Neural cell (in vitro differentiated cells): Measurements from ENCODE around the gene CMBL. TPM values are rescaled to one million over a fixed set of nuclear protein-coding genes. Genes with fewer than 3 reads are reported as not detected.

Source experiments
- H2AFZ ChIP-seq: fragments of 200-600, 300-800 bp; sonication (generic), shearing (Covaris generic); 2 replicates; pipeline ENCODE4 v1.6.0; 2014; ENCODE audit warnings: low read depth, mild to moderate bottlenecking, antibody characterized with exemption, low read length, moderate library complexity
- H3F3A ChIP-seq: fragments of 200-600 bp; shearing (Covaris generic); 2 replicates; pipeline ENCODE4 v1.6.1; 2016; ENCODE audit warnings: mild to moderate bottlenecking, moderate library complexity, mixed read lengths, antibody characterized with exemption, low read length; ENCODE audit not compliant: insufficient read depth, poor library complexity, severe bottlenecking
- H3K27ac ChIP-seq: fragments of 200-600, 300-800 bp; sonication (generic), shearing (Covaris generic); 2 replicates; pipeline ENCODE4 v1.5.1; 2014; ENCODE audit warnings: mild to moderate bottlenecking, low read length, moderate library complexity
- H3K27me3 ChIP-seq: fragments of 300-800, 200-600 bp; sonication (generic), shearing (Covaris generic); 2 replicates; pipeline ENCODE4 v1.6.0; 2014; ENCODE audit warnings: mild to moderate bottlenecking, low read depth, low read length, moderate library complexity; ENCODE audit not compliant: insufficient read depth
- H3K36me3 ChIP-seq: fragments of 300-800, 200-600 bp; sonication (generic), shearing (Covaris generic); 2 replicates; pipeline ENCODE4 v1.5.1; 2014; ENCODE audit warnings: mild to moderate bottlenecking, antibody characterized with exemption, low read length, moderate library complexity; ENCODE audit not compliant: insufficient read depth
- H3K4me2 ChIP-seq: fragments of 300-800, 200-600 bp; sonication (generic), shearing (Covaris generic); 2 replicates; pipeline ENCODE4 v1.6.0; 2014; ENCODE audit warnings: mild to moderate bottlenecking, low read length
- H3K4me3 ChIP-seq: fragments of 300-800, 200-600 bp; sonication (generic), shearing (Covaris generic); 2 replicates; pipeline ENCODE4 v1.5.1; 2014; ENCODE audit warnings: mild to moderate bottlenecking, low read length, moderate library complexity
- H3K79me2 ChIP-seq: fragments of 200-600 bp; shearing (Covaris generic); replicated peaks from 2 replicates; pipeline ENCODE4 v1.6.0; 2014; ENCODE audit warnings: mild to moderate bottlenecking, low read length, moderate library complexity; ENCODE audit not compliant: insufficient read depth
- H3K9ac ChIP-seq: fragments of 300-800, 200-600 bp; sonication (generic), shearing (Covaris generic); 2 replicates; pipeline ENCODE4 v1.6.1; 2016; ENCODE audit warnings: mild to moderate bottlenecking, low read length, mixed read lengths
- H3K9me2 ChIP-seq: fragments of 200-600 bp; shearing (Covaris generic); 2 replicates; pipeline ENCODE4 v1.6.1; 2016; ENCODE audit warnings: mild to moderate bottlenecking, low read length, mixed read lengths; ENCODE audit not compliant: insufficient read depth
- H3K9me3 ChIP-seq: fragments of 200-600, 300-800 bp; sonication (generic), shearing (Covaris generic); 2 replicates; pipeline ENCODE4 v1.6.1; 2016; ENCODE audit warnings: mild to moderate bottlenecking, mixed run types, low read length, moderate library complexity, mixed read lengths
- H4K20me1 ChIP-seq: fragments of 200-600 bp; shearing (Covaris generic); 2 replicates; pipeline ENCODE4 v1.6.1; 2016; ENCODE audit warnings: mild to moderate bottlenecking, mixed run types; ENCODE audit not compliant: insufficient read depth
- EP300 ChIP-seq: fragments of 450-650 bp; conservative IDR thresholded peaks from 2 replicates; pipeline ENCODE4 v1.6.1; 2014; ENCODE audit warnings: antibody characterized with exemption, mild to moderate bottlenecking, moderate library complexity; ENCODE audit not compliant: poor library complexity, severe bottlenecking
- EZH2 ChIP-seq: fragments of 200-600, 300-800 bp; shearing (Covaris generic), sonication (generic); IDR thresholded peaks from 2 replicates; pipeline ENCODE4 v1.6.1; 2014; ENCODE audit warnings: antibody characterized with exemption, low read length, borderline replicate concordance, mild to moderate bottlenecking; ENCODE audit not compliant: insufficient read depth, poor library complexity, severe bottlenecking
- MXI1 ChIP-seq: fragments of 450-650 bp; conservative IDR thresholded peaks from 2 replicates; pipeline ENCODE4 v1.6.1; 2014; ENCODE audit warnings: antibody characterized with exemption, mild to moderate bottlenecking; ENCODE audit not compliant: poor library complexity, severe bottlenecking
- POLR2AphosphoS5 ChIP-seq: IDR thresholded peaks from 2 replicates; pipeline ENCODE4 v1.6.1; 2012
- RAD21 ChIP-seq: fragments of 450-650 bp; conservative IDR thresholded peaks from 2 replicates; pipeline ENCODE4 v1.6.1; 2014; ENCODE audit warnings: antibody characterized with exemption, mild to moderate bottlenecking, moderate library complexity
- REST ChIP-seq: IDR thresholded peaks from 2 replicates; pipeline ENCODE4 v1.6.1; 2012; ENCODE audit warnings: borderline replicate concordance
- SMC3 ChIP-seq: fragments of 450-650 bp; conservative IDR thresholded peaks from 2 replicates; pipeline ENCODE4 v1.6.1; 2014; ENCODE audit warnings: antibody characterized with exemption, mild to moderate bottlenecking, moderate library complexity; ENCODE audit not compliant: poor library complexity
- TAF1 ChIP-seq: IDR thresholded peaks from 2 replicates; pipeline ENCODE4 v1.6.1; 2012; ENCODE audit warnings: low read depth
- polyA plus RNA-seq: library from polyadenylated mRNA; depleted of rRNA; stranded (reverse); fragments of >200 nt; gene quantifications from 2 replicates; pipeline ENCODE4 v1.2.3, GENCODE V29; 2014
- TF ChIP-seq, protein P1 (sequence below): fragments of 450-650 bp; IDR thresholded peaks from 2 replicates; pipeline ENCODE4 v1.5.1; 2014; ENCODE audit warnings: antibody characterized with exemption, mild to moderate bottlenecking, moderate library complexity; ENCODE audit not compliant: poor library complexity, severe bottlenecking

CMBL gene
- polyA plus RNA-seq, 1 donor from 2014 or later, result 0.58 TPM

DNA sequence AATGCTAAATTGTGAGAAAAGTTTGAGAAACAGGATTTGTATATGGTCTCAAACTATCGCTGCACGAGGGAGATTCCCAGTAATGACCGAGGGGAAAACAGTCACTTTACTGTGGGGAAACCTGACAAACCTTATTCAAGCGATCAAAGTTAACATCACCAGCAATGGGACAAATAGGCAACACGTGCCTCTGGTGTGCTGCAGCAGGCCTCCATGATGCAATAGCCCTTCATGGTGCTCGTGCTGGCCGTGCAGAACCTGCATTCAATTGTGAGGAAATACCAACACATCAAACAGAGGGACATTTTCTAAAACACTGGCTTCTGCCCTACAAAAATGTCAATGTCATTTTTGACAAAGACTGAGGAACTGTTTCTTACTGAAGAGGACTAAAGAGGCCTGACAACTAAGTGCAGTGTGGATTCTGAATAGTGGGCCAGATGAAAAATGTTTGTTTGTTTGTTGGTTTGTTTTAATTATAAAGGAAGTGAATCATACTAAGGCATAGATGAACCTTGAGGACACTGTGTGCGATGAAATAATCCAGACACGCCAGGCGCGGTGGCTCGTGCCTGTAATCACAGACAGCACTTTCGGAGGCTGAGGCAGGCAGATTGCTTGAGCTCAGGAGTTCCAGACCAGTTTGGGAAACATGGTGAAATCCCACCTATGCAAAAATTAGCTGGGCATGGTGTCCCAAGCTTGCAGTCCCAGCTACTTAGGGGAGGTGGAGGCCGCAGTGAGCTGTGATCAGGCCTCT lies 28.2 kb upstream of the CMBL start:
- Histone ChIP-seq H3K79me2 (no peaks in the 10 kb centered on the region), H3K9ac (no peak overlapping the region), H3K27me3 (peaks cover 21% of the 10 kb centered on the region), H3F3A (no peaks in the 10 kb centered on the region), H3K9me3 (no peaks in the 10 kb centered on the region), H3K4me2 (no peak overlapping the region), H2AFZ (no peak overlapping the region), H3K27ac (no peak overlapping the region), H3K9me2 (no peaks in the 10 kb centered on the region), H4K20me1 (no peaks in the 10 kb centered on the region), H3K4me3 (no peak overlapping the region), H3K36me3 (no peaks in the 10 kb centered on the region)
- TF ChIP-seq EP300 (no peak), REST (no peak), TAF1 (no peak), SMC3 (no peak), RAD21 (no peak), EZH2 (no peak), POLR2AphosphoS5 (no peak), MXI1 (no peak)
- TF ChIP-seq, protein P1, sequence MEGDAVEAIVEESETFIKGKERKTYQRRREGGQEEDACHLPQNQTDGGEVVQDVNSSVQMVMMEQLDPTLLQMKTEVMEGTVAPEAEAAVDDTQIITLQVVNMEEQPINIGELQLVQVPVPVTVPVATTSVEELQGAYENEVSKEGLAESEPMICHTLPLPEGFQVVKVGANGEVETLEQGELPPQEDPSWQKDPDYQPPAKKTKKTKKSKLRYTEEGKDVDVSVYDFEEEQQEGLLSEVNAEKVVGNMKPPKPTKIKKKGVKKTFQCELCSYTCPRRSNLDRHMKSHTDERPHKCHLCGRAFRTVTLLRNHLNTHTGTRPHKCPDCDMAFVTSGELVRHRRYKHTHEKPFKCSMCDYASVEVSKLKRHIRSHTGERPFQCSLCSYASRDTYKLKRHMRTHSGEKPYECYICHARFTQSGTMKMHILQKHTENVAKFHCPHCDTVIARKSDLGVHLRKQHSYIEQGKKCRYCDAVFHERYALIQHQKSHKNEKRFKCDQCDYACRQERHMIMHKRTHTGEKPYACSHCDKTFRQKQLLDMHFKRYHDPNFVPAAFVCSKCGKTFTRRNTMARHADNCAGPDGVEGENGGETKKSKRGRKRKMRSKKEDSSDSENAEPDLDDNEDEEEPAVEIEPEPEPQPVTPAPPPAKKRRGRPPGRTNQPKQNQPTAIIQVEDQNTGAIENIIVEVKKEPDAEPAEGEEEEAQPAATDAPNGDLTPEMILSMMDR, result no peak

DNA sequence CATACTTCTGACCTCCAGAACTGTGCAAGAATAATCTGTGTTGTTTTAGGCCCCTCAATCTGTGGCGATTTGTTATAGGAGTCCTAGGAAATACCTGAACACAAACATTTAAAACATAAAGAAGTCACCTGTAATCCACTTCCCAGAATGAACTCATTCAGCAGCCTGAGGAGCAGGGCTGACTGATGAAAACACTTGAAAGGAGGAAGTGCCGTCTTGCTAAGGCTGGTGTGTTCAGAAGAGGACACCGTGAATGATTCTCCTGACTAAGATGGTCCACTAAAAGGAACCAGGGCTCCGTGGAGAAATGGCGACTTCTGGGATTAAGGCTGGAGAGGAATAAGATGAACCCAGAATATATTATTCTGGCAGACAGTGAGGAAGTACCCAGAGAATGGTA lies 27.1 kb upstream of the CMBL start:
- no peak overlapping the region for H2AFZ ChIP-seq
- H3F3A ChIP-seq, result no peaks in the 10 kb centered on the region
- H4K20me1 ChIP-seq, result no peaks in the 10 kb centered on the region
- no peak overlapping the region for H3K4me3 ChIP-seq
- no peaks in the 10 kb centered on the region for H3K36me3 ChIP-seq
- H3K9me2 ChIP-seq, result no peaks in the 10 kb centered on the region
- H3K79me2 ChIP-seq, result no peaks in the 10 kb centered on the region
- peaks cover 21% of the 10 kb centered on the region for H3K27me3 ChIP-seq
- TF ChIP-seq REST (no peak), POLR2AphosphoS5 (no peak), SMC3 (no peak), TAF1 (no peak), EZH2 (no peak), MXI1 (no peak), EP300 (no peak), RAD21 (no peak)
- TF ChIP-seq, protein P1, result no peak
- no peak overlapping the region for H3K9ac ChIP-seq
- no peak overlapping the region for H3K27ac ChIP-seq
- no peaks in the 10 kb centered on the region for H3K9me3 ChIP-seq
- no peak overlapping the region for H3K4me2 ChIP-seq
